Measurements from ENCODE around the gene FAM210A.
A peak's percentile ranks its signal among the peaks of the same experiment; 100 is the strongest.

Gene FAM210A

DNA sequence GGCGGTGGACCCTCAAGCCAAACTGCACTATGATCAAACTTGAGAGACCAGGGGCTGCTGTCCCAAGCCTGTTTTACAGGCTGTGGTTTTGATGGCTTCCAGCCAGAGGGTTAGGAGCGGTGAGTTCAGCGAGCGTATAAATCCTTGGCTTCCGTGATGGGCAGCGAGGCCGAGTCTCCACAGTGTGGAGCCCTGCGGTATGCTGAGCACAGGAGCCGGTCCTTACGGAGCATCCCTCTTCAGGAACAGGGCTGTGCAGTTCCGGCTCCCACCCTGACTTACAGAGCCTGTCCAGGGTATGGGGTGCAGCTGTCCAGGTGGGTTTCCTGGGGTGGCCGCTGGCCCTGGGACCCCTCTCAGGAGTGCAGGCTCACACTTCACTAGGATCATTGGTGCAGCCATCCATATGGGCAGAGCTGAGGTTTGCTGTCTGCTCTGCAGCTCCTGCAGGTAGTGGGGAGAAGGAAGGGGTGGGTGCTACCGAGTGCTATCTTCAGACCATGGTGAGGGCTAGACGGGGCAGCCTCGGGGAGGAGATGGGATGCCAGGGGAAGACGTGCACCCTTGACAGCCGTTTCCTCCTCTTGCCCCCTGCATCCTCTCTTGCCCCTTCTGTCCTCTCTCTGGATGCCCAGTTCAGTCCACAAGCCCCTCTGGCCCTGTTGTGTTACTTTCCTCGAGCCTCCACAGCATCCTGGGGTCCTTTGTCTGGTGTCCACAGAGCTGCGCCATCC, 104.3 kb downstream of the FAM210A start:
- no peak for DNase-seq (ENCODE audit: low spot score)

DNA sequence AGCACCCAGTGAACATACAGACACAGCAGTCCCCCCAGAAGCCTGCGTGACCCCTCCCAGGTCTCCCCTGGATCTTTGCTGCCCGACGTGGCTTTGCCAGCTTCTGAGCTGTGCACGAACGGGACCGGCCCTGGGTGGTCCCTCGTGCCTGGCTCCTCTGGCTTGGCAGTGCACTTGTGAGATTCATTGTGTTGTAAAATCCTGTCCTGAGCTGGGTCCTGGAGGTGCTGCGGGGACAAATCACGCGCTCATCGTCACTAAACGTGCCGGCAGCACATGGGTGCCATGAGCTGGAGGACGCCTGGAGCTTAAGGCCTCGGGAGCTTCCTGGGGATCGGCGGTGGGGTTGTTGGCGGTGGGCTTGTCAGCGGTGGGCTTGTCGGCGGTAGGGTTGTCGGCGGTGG, 104.9 kb downstream of the FAM210A start:
- DNase-seq (ENCODE audit: low spot score), result no peak

DNA sequence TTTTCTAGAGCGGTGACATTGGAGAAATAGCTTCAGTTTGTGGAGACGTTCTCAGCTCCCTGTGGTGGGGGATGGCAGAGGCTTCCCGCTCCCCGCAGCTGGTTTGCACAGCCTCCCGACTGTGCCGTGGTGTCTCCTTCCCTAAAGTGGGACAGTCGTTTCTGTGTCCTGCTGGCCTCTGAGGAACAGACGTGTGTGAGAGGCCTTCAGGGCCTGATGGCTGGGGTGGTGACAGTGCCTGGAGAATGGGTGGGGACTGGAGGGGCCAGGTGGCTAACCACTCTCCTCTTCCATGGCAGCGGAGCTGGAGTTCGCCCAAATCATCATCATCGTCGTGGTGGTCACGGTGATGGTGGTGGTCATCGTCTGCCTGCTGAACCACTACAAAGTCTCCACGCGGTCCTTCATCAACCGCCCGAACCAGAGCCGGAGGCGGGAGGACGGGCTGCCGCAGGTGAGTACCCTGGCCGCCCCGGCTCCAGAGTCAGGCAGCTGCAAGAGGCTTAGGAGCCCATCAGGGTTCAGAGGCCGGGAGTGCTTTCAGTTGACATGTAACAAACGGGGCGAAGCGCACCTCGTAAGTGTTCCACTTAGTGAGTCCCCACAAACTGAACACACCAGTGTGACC, 105.4 kb downstream of the FAM210A start:
- DNase-seq (ENCODE audit: low spot score), result no peak

DNA sequence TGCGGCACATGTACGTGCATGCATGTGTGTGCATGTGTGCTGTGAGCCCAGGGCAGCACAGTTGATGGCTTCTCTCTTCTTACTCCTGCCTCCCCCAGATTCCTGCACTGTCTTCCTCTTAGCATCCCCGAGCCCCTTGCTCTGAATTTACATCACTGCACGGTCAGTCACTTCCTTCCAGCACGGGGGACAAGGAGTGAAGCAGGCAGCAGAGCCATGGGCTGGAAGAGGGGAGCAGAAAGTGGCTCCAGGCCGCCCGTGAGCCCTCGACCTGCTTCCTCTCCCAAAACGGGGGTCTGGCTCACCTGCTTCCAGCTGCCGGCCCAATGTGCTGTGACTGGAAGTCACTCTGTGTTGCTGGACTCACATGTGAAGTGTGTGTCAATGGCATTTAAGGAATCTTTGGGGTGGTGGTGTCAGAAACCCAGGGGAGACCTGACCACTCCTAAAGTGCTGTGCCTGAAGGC, 106.1 kb downstream of the FAM210A start:
- peak; percentile 2 for DNase-seq (ENCODE audit: low spot score)

DNA sequence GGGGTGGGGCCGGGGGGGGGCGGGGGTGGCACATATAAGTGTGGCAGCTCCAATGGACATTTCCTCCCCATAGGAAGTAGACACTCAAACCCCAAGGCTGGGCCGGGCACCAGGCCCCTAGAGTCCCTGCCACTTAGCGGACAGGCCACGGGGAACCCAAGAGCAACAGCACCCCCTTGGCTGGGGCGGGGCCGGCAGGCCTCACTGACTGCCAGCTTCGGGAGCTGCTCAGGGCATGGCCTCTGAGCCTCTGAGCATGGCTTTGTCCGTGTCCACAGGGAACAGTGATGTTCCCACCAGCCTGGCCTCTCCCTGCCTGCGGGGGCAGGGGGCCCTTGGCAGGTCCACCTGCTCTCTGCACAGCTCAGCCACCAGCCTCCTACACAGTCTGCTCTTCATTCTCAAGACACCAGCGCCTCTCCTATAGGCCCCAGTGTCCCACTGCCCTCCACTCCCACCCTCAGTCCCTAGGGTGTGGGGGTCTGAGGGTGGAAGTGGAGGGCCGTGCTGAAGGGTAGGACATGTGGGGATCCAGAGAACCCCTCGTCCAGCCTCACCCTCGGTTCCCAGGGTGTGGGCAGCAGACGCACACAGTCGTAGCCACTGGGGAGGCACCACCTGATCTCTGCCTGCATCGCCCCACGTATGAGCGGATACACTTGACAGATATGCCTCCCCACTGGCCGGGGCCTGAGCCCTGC, 106.7 kb downstream of the FAM210A start:
- DNase-seq (ENCODE audit: low spot score), result peak; percentile 4

DNA sequence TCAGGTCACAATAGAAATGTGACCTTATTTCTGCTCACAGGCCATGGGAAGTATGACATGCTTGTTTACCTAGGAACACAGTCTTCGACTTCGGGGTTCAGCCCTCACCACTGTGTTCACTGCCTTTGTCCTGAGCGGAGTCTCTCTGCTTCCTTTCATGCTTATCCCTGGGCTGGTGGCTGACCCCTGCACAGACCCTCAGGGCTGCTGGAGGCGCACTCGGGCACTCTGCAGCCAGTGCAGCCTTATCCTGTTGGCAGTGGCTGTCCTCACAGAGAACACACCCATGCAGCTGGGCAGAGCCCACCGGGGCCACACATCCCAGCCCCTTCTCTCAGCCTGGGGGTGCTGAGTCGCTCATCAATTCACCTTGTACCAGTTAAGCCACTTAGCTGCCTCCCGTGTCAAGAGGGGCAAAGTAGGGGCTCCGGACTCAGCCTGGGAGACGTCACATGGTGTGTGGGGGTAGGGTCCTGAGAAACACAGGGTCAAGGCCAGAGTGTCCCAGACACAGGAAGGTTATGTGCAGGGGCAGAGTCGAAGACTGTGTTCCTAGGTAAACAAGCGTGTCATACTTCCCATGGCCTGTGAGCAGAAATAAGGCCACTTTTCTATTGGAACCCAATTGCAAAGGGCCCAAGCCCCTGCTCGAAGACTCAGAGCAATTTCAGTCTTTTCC, 107.5 kb downstream of the FAM210A start:
- peak; percentile 1 for DNase-seq (ENCODE audit: low spot score)

DNA sequence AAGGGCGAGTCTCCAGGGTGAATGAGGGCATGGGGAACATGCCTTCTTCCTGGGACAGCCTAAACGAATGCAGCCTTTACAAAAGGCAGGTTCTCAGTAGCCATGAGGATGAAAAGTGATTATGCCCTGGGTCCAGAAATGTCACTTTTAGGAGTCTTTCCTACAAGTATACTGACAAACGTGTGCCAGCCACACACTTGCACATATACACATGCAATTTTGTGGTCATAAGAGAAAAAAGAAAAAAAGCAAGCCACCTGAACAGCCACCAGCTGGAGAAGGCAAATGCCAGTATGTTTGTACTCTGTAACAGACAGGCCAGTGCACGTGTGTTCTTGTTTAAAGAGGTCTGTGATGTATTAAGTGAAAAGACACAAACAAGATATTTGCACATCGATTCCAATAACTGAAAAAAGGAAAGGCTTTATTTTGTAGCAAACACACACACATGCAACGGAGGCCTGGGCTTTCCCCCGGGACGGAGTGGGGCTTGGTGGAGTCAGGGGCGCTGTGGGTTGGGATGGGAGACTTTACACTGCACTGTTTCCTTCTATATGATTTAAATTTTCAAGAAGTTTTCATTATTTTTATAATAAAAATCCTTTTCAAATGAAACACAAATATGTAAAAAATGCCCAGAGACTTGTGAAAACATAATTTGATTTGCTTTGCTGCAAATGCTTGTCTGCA, 108.4 kb downstream of the FAM210A start:
- DNase-seq (ENCODE audit: low spot score), result peak; percentile 1

DNA sequence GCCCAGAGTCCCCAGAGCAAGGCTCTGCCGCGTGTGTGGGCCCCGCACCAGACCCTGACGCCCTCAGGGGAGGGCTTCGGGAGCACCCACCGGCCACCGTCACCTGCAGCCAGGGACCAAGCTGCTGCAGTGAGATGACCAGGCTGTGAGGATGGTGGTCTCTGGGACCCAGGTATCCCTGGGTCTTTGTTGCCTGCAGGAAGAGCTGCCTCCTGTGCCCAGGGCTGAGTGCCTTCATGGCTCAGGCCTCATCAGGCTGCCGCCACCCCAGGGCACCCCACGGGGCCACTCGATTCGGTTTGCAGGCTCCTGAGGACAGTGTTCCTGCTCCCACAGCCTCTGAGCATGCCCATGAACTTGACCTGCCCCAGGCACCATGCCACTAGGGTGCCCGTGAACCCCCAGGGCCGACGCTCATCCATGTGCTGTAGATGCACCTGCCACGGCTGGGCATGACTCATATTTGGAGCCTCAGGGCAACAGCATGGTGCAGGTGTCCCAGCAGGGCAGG, 109.8 kb downstream of the FAM210A start:
- DNase-seq (ENCODE audit: low spot score), result peak; percentile 1

DNA sequence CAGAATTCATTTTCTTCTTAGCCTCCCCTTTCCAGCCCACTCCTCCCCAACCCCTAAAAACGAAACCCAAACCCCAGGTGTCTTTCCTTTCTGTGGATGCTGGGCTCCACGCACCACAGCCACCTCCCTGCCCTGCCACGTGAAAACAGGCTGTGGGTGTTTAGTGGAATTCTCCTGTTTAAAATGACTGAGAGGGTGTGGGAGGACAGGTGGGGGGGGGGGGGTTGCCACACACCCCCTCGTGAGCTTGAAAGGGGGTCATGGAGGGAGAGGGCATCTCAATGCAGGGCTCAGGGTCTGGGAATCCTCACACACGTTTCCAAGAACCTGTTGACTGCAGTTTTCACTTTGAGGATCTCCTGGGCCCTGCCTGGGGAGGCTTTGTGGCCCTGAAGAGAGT, 110.3 kb downstream of the FAM210A start:
- peak; percentile 3 for DNase-seq (ENCODE audit: low spot score)

DNA sequence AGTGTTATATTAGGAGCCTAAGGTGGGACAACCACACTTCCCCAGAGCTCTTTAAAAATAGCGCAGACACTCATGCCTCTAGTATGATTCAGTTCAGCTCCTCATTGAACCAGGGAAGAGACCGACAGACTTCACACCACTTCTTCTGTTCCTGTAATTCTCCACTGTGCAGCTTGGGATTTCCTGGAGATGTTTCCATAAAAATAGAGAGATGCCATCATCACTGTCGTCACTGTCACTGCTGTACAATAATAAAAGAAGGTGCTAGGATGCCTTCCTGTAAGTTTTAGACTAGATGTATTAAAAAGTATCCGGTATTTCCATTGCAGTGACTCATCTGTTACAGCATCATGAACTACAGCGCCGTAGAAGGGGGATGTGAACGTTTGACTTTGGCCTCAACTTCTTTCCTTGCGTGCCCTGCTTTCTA, 110.9 kb downstream of the FAM210A start:
- peak; percentile 57 for DNase-seq (ENCODE audit: low spot score)

DNA sequence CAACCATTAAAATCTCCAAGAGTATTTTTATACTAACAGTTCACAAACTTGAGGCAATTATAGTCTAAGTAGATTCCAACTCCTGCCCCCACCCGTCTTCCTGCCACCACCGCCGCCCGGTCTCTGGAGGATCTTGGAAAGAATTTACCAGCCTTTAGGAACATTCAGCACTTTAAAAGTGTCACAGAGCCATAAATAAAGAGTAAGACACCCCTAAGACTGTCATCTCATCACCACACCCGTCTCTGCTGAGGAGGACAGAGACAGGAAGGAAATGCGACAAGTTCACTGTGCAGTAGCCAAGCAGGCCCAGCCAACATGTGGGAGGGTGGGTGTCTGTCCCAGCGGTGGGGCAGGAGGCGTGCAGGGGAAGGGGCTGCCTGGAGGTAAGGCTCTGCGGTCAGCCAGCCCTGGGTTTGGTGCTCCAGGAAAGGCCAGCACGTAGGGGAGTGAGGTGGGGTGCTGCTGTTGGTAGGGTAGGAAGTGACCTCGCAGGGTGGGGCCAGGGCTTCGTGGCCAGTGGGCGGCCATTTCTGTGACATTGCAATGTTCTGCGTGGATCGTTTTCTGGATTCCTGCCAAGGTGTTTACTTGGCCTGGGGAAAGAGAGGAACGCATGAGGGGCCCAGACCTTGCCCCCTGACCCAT, 111.6 kb downstream of the FAM210A start:
- peak; percentile 37 for DNase-seq (ENCODE audit: low spot score)

DNA sequence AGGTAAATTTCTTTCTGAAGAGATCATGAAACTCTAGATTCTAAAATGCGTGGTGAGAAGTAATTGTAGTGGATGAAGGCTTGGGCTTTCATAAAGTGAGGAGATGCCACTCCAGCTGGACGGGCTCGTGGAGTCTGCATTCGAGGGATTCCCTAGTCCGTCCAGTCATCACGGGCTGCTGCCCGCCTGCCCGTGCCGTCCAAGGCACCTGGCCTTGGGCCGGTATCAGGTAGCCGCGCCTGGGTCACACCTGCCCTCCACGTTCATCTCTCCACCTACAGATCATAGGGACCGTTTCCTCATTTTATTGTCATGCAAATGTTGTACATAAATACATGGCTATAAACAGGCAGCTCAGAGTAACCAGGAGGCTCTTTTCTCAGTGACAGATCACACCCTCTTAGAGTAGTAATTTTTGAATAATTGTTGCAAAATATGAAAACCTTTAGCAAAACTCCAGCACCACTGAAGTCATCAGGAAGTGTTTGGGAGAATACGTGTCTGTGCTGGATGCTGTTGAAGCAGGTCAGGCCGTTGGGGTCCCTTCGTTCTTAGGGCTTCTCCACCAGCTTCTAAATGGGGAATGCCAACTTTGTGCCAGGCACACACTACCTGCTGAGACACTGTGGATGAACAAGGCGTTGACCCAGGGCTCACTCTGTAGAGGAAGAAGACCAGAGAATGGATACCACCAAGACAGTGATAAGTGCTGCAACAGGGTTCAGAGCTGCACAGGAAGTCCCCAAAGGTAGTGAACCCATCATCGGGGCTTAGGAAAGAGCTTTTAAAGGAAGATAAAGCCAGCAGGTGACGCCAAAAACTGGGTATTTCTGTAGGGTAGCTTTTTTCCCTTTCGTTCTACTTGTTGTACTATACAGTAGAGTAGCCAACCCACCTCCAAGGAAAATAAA, 112.5 kb downstream of the FAM210A start:
- peak; percentile 3 for DNase-seq (ENCODE audit: low spot score)
